HG03575 (cell line): ENCODE measurements around the gene SLC22A4.

Experiments
- ATAC-seq: cut with Tn5 transposase; IDR thresholded peaks from one replicate; pipeline ENCODE4 v1.9.1; 2021; ENCODE audit not compliant: unreplicated experiment, insufficient number of reproducible peaks, low FRiP score; ENCODE audit errors: extremely low read depth

SLC22A4 gene

GRCh38 chr5:132295505-132296411, 1.6 kb downstream of the SLC22A4 start:
- no peak for ATAC-seq

- ATAC-seq: no peak
These were observed 2.3 kb downstream of the SLC22A4 start for GRCh38 chr5:132296412-132297016.

- ATAC-seq: no peak
These were observed 3.2 kb downstream of the SLC22A4 start for GRCh38 chr5:132297211-132297940.

- ATAC-seq: no peak
These were observed 4.4 kb downstream of the SLC22A4 start for GRCh38 chr5:132298298-132299212.

- ATAC-seq: no peak
These were observed 5.7 kb downstream of the SLC22A4 start for GRCh38 chr5:132299917-132300316.

- ATAC-seq: no peak
These were observed 6.6 kb downstream of the SLC22A4 start for GRCh38 chr5:132300577-132301343.

- ATAC-seq: no peak
These were observed 7.4 kb downstream of the SLC22A4 start for GRCh38 chr5:132301344-132302271.

GRCh38 chr5:132302413-132302812, 8.2 kb downstream of the SLC22A4 start:
- ATAC-seq: no peak

- ATAC-seq: no peak
These were observed 9.4 kb downstream of the SLC22A4 start for GRCh38 chr5:132303589-132303988.

GRCh38 chr5:132305420-132305819, 11.2 kb downstream of the SLC22A4 start:
- ATAC-seq: no peak

GRCh38 chr5:132308701-132309100, 14.5 kb downstream of the SLC22A4 start:
- ATAC-seq: no peak

GRCh38 chr5:132309679-132310078, 15.5 kb downstream of the SLC22A4 start:
- no peak for ATAC-seq

- ATAC-seq: no peak
These were observed 16.1 kb downstream of the SLC22A4 start for GRCh38 chr5:132310141-132310834.

GRCh38 chr5:132313366-132313765, 19.2 kb downstream of the SLC22A4 start:
- no peak for ATAC-seq

GRCh38 chr5:132313961-132314432, 19.8 kb downstream of the SLC22A4 start:
- ATAC-seq: no peak

GRCh38 chr5:132315529-132316067, 21.4 kb downstream of the SLC22A4 start:
- no peak for ATAC-seq
